ENCODE measurements around the gene CCNB2.
"Not testable (repeated sequence)": the region's sequence is repeated elsewhere in the genome, so short reads cannot be mapped to it uniquely, and the experiment has no call there.

The CCNB2 gene

GRCh38 chr15:59104912-59105732 is at the start of gene CCNB2:
Gene CCNB2 (plus strand): TSS chr15:59105146. CDS start chr15:59105269, 123 bp downstream.
- DNase-seq: peak; percentile 85

- DNase-seq: no peak
These were observed 45.8 kb upstream of the CCNB2 start for GRCh38 chr15:59059076-59059597.

- DNase-seq: no peak
These were observed 44.6 kb upstream of the CCNB2 start for GRCh38 chr15:59060348-59060747.

- no peak for DNase-seq
These were observed 41.9 kb upstream of the CCNB2 start for GRCh38 chr15:59063042-59063441.

GRCh38 chr15:59069430-59069829 is 35.5 kb upstream of the CCNB2 start:
- DNase-seq: no peak

GRCh38 chr15:59074607-59075006 is 30.3 kb upstream of the CCNB2 start:
- no peak for DNase-seq

- DNase-seq: no peak
These were observed 17.2 kb upstream of the CCNB2 start for GRCh38 chr15:59087731-59088130.

- DNase-seq: no peak
These were observed 10.9 kb upstream of the CCNB2 start for GRCh38 chr15:59094077-59094476.

- no peak for DNase-seq
These were observed 8.5 kb upstream of the CCNB2 start for GRCh38 chr15:59096429-59096828.

GRCh38 chr15:59099162-59099685 is 5.7 kb upstream of the CCNB2 start:
- DNase-seq: no peak

- no peak for DNase-seq
These were observed 389 bp upstream of the CCNB2 start for GRCh38 chr15:59104602-59104911.

- DNase-seq: no peak
These were observed 908 bp downstream of the CCNB2 start for GRCh38 chr15:59105854-59106253.

- no peak for DNase-seq
These were observed 6.3 kb downstream of the CCNB2 start for GRCh38 chr15:59111251-59111650.

GRCh38 chr15:59115047-59115446 is 10.1 kb downstream of the CCNB2 start:
- no peak for DNase-seq

GRCh38 chr15:59116141-59116540 is 11.2 kb downstream of the CCNB2 start:
- DNase-seq: no peak

- no peak for DNase-seq
These were observed 11.8 kb downstream of the CCNB2 start for GRCh38 chr15:59116771-59117170.

GRCh38 chr15:59119625-59120024 is 14.7 kb downstream of the CCNB2 start:
- DNase-seq: no peak

GRCh38 chr15:59120937-59121336 is 16.0 kb downstream of the CCNB2 start:
- DNase-seq: no peak

- DNase-seq: no peak
These were observed 19.3 kb downstream of the CCNB2 start for GRCh38 chr15:59124261-59124660.

- not testable (repeated sequence) for DNase-seq
These were observed 20.7 kb downstream of the CCNB2 start for GRCh38 chr15:59125683-59126082.

GRCh38 chr15:59127255-59127654 is 22.3 kb downstream of the CCNB2 start:
- not testable (repeated sequence) for DNase-seq

GRCh38 chr15:59131456-59131855 is 26.5 kb downstream of the CCNB2 start:
- DNase-seq: no peak

GRCh38 chr15:59131969-59132562 is 27.1 kb downstream of the CCNB2 start:
- no peak for DNase-seq

GRCh38 chr15:59133929-59134427 is 29.0 kb downstream of the CCNB2 start:
- DNase-seq: no peak
